D721Med (cell line): ENCODE results near the gene ZNF652.

ENCODE experiments used
- DNase-seq: peaks from one replicate; pipeline ENCODE4 v3.0.0; 2011; ENCODE audit warnings: low spot score; ENCODE audit not compliant: insufficient read length
- FAIRE-seq: peaks from 2 replicates; lab custom pipeline; 2011; peaks lifted over from hg19 to GRCh38; lab: Jason Lieb, UNC
- CTCF ChIP-seq: IDR thresholded peaks from 2 replicates; pipeline ENCODE4 v1.5.1; 2012; ENCODE audit warnings: mild to moderate bottlenecking, control low read depth; ENCODE audit not compliant: insufficient read depth; ENCODE audit errors: missing control alignments

ZNF652 gene

GRCh38 chr17:49254066-49254465, 108.0 kb downstream of the ZNF652 start:
- FAIRE-seq (no peak), DNase-seq (no peak)
- no peak for TF ChIP-seq CTCF

- TF ChIP-seq CTCF, result no peak
- no peak for FAIRE-seq
- DNase-seq, result no peak
Measured at GRCh38 chr17:49252148-49252695, 109.8 kb downstream of the ZNF652 start.

- no peak for DNase-seq
- TF ChIP-seq CTCF, result no peak
- FAIRE-seq, result no peak
Measured at GRCh38 chr17:49249890-49250522, 112.0 kb downstream of the ZNF652 start.

- no peak for DNase-seq
- FAIRE-seq, result no peak
- no peak for TF ChIP-seq CTCF
Measured at GRCh38 chr17:49249292-49249794, 112.7 kb downstream of the ZNF652 start.

GRCh38 chr17:49247944-49248343, 114.1 kb downstream of the ZNF652 start:
- DNase-seq (no peak), FAIRE-seq (no peak)
- no peak for TF ChIP-seq CTCF

GRCh38 chr17:49244839-49245238, 117.2 kb downstream of the ZNF652 start:
- FAIRE-seq (no peak), DNase-seq (no peak)
- no peak for TF ChIP-seq CTCF
